RWPE2 (cell line): ENCODE results near the gene TBL1XR1.
A peak's percentile ranks its signal among the peaks of the same experiment; 100 is the strongest.

Experiments
- ATAC-seq: fragments of 200-7000 bp; cut with Tn5 transposase; 3 replicates; pipeline ENCODE4 v1.9.1; 2021; ENCODE audit warnings: low read depth
- DNase-seq: peaks from one replicate; pipeline ENCODE4 v3.0.0-alpha.2; 2020; ENCODE audit warnings: low spot score
- H3K27ac ChIP-seq: fragments of 450-650 bp; 2 replicates; pipeline ENCODE4 v1.5.1; 2017; ENCODE audit warnings: mild to moderate bottlenecking; ENCODE audit not compliant: poor library complexity, severe bottlenecking
- H3K27me3 ChIP-seq: fragments of 250-450 bp; sonication (Bioruptor Pico); 2 replicates; pipeline ENCODE4 v1.5.1; 2021; ENCODE audit warnings: mild to moderate bottlenecking, moderate library complexity; ENCODE audit not compliant: insufficient read depth, poor library complexity, severe bottlenecking
- H3K36me3 ChIP-seq: fragments of 250-450 bp; sonication (Bioruptor Pico); 2 replicates; pipeline ENCODE4 v1.5.1; 2020; ENCODE audit warnings: low read depth, mild to moderate bottlenecking, moderate library complexity
- H3K4me1 ChIP-seq: fragments of 250-450 bp; sonication (Bioruptor Pico); 2 replicates; pipeline ENCODE4 v1.5.1; 2021; ENCODE audit warnings: mild to moderate bottlenecking, moderate library complexity; ENCODE audit not compliant: insufficient read depth, poor library complexity, severe bottlenecking
- H3K4me3 ChIP-seq: fragments of 250-450 bp; sonication (Bioruptor Pico); 2 replicates; pipeline ENCODE4 v1.5.1; 2021; ENCODE audit warnings: mild to moderate bottlenecking, moderate library complexity; ENCODE audit not compliant: severe bottlenecking
- H3K9me3 ChIP-seq: fragments of 250-450 bp; sonication (Bioruptor Pico); 2 replicates; pipeline ENCODE4 v1.5.1; 2021; ENCODE audit warnings: mild to moderate bottlenecking, moderate library complexity; ENCODE audit not compliant: severe bottlenecking
- TF ChIP-seq, protein P1 (sequence below): fragments of 450-650 bp; IDR thresholded peaks from one replicate; pipeline ENCODE4 v1.5.1; 2017; ENCODE audit warnings: mild to moderate bottlenecking, moderate library complexity; ENCODE audit not compliant: poor library complexity, severe bottlenecking

Gene TBL1XR1

DNA sequence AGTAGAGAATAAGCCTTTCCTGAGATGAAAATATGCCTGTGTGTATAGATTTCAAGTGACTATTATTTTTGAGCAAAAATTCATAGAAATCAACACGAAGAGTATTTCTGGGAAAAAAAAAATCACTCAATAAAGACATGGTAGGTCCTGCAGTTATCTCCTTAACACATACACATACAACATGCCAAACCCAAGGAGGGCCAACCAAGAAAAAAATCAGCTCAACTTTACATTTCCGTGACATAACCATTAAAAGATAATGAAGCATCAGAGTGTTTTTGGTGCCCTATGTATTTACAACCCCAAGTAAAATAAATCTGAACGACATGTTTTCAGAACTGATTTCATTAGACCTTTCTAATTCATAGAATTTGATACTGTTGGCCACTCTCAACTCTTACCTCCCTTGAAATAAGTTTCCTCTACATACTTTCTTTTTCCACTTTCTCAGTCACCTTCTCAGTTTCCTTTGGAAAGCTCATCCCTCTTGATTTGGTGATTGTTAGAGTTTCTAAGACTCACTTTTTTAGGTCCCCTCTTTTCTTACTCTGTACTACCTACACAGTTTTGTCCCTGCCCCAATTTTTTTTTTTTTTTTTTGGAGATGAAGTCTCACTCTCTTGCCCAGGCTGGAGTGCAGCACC, 162.3 kb downstream of the TBL1XR1 start:
- Histone ChIP-seq H3K4me3 (no peak overlapping the region), H3K9me3 (no peaks in the 10 kb centered on the region), H3K4me1 (peaks cover 2% of the 10 kb centered on the region), H3K27me3 (no peaks in the 10 kb centered on the region), H3K27ac (no peak overlapping the region), H3K36me3 (peaks cover 82% of the 10 kb centered on the region)
- DNase-seq (no peak), ATAC-seq (no peak)
- TF ChIP-seq, protein P1, sequence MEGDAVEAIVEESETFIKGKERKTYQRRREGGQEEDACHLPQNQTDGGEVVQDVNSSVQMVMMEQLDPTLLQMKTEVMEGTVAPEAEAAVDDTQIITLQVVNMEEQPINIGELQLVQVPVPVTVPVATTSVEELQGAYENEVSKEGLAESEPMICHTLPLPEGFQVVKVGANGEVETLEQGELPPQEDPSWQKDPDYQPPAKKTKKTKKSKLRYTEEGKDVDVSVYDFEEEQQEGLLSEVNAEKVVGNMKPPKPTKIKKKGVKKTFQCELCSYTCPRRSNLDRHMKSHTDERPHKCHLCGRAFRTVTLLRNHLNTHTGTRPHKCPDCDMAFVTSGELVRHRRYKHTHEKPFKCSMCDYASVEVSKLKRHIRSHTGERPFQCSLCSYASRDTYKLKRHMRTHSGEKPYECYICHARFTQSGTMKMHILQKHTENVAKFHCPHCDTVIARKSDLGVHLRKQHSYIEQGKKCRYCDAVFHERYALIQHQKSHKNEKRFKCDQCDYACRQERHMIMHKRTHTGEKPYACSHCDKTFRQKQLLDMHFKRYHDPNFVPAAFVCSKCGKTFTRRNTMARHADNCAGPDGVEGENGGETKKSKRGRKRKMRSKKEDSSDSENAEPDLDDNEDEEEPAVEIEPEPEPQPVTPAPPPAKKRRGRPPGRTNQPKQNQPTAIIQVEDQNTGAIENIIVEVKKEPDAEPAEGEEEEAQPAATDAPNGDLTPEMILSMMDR, result no peak

GRCh38 chr3:177026505-177027277, 170.6 kb downstream of the TBL1XR1 start:
- Histone ChIP-seq H3K27me3 (no peaks in the 10 kb centered on the region), H3K4me1 (no peaks in the 10 kb centered on the region), H3K36me3 (peaks cover 78% of the 10 kb centered on the region), H3K9me3 (no peaks in the 10 kb centered on the region), H3K4me3 (no peak overlapping the region), H3K27ac (no peak overlapping the region)
- DNase-seq (no peak), ATAC-seq (0 out of 3 replicates have a peak, but pooled peaks have one; percentile 45)
- TF ChIP-seq, protein P1, result no peak

- no peak for ATAC-seq
Measured at GRCh38 chr3:177015881-177016280, 181.4 kb downstream of the TBL1XR1 start.

GRCh38 chr3:177013681-177014280, 183.5 kb downstream of the TBL1XR1 start:
- H3K36me3 ChIP-seq, result peaks cover 4% of the 10 kb centered on the region; the same call in 1 of the 2 replicates
- H3K4me1 ChIP-seq, result no peaks in the 10 kb centered on the region
- no peak for DNase-seq
- H3K27ac ChIP-seq, result no peak overlapping the region
- ATAC-seq, result no peak
- no peaks in the 10 kb centered on the region for H3K9me3 ChIP-seq
- TF ChIP-seq, protein P1, result no peak
- H3K27me3 ChIP-seq, result no peaks in the 10 kb centered on the region
- no peak overlapping the region for H3K4me3 ChIP-seq

More at GRCh38 chr3:177015881-177016280, 181.4 kb downstream of the TBL1XR1 start:
- TF ChIP-seq, protein P1, result no peak
- H3K4me1 ChIP-seq, result no peaks in the 10 kb centered on the region
- no peak overlapping the region for H3K27ac ChIP-seq
- H3K9me3 ChIP-seq, result no peaks in the 10 kb centered on the region
- DNase-seq, result no peak
- H3K4me3 ChIP-seq, result no peak overlapping the region
- H3K27me3 ChIP-seq, result no peaks in the 10 kb centered on the region
- peaks cover 19% of the 10 kb centered on the region for H3K36me3 ChIP-seq
